A673 (cell line): ENCODE measurements around the gene SLFN5. TPM values are rescaled to one million over a fixed set of nuclear protein-coding genes. Genes with fewer than 3 reads are reported as not detected.

Experiments
- BruUV-seq: library from RNA; stranded (reverse); fragments of 400-500 nt; replicated peaks from 2 replicates; lab custom pipeline; 2021; lab: Mats Ljungman, UMichigan
- CTCF ChIA-PET: fragments of 300-600 bp; sonication (Branson Sonifier 250); formaldehyde crosslinking; loops from one replicate; lab custom pipeline; 2022; ENCODE audit warnings: antibody characterized with exemption; lab: Charles Lee
- POLR2A ChIA-PET: fragments of 300-600 bp; sonication (Branson Sonifier 250); formaldehyde crosslinking; loops from one replicate; lab custom pipeline; 2022; ENCODE audit warnings: antibody characterized with exemption; ENCODE audit not compliant: low non-redundant PET; lab: Charles Lee
- DNase-seq: peaks from one replicate; pipeline ENCODE4 v3.0.0-alpha.2; 2015; ENCODE audit warnings: low spot score
- H3K27ac ChIP-seq: fragments of 200-600 bp; sonication (generic); 2 replicates; pipeline ENCODE4 v1.5.1; 2016; ENCODE audit warnings: mixed run types, low read depth, mild to moderate bottlenecking, mixed read lengths, antibody characterized with exemption, low read length; ENCODE audit not compliant: poor library complexity, severe bottlenecking
- H3K27me3 ChIP-seq: fragments of 200-600 bp; sonication (generic); replicated peaks from 2 replicates; pipeline ENCODE4 v1.6.1; 2017; ENCODE audit warnings: mixed run types, low read depth, mild to moderate bottlenecking, mixed read lengths, antibody characterized with exemption, low read length; ENCODE audit not compliant: insufficient read depth, poor library complexity
- H3K36me3 ChIP-seq: fragments of 200-600 bp; sonication (generic); 2 replicates; pipeline ENCODE4 v1.6.1; 2016; ENCODE audit warnings: mixed run types, mild to moderate bottlenecking, mixed read lengths, antibody characterized with exemption, low read length; ENCODE audit not compliant: insufficient read depth, poor library complexity, severe bottlenecking
- H3K4me1 ChIP-seq: fragments of 200-600 bp; sonication (generic); 2 replicates; pipeline ENCODE4 v1.6.1; 2017; ENCODE audit warnings: mixed run types, mild to moderate bottlenecking, mixed read lengths, antibody characterized with exemption, low read length; ENCODE audit not compliant: insufficient read depth, poor library complexity, severe bottlenecking
- H3K4me3 ChIP-seq: fragments of 200-600 bp; sonication (generic); 2 replicates; pipeline ENCODE4 v1.5.1; 2016; ENCODE audit warnings: low read depth, mixed run types, mild to moderate bottlenecking, mixed read lengths, low read length; ENCODE audit not compliant: poor library complexity, severe bottlenecking
- H3K9me3 ChIP-seq: fragments of 200-600 bp; sonication (generic); 2 replicates; pipeline ENCODE4 v1.6.1; 2016; ENCODE audit warnings: mixed run types, low read depth, mild to moderate bottlenecking, mixed read lengths, antibody characterized with exemption, low read length; ENCODE audit not compliant: poor library complexity, severe bottlenecking
- EZH2 ChIP-seq: fragments of 200-600 bp; sonication (generic); IDR thresholded peaks from 2 replicates; pipeline ENCODE4 v1.6.1; 2017; ENCODE audit warnings: borderline replicate concordance, low read depth, mild to moderate bottlenecking, mixed read lengths, antibody characterized with exemption, low read length; ENCODE audit not compliant: poor library complexity, severe bottlenecking
- intact Hi-C: fragments of 100-400 bp; cut with micrococcal nuclease; formaldehyde crosslinking; loops from one replicate; pipeline ENCODE4 v1.10.0; 2022; ENCODE audit not compliant: unreplicated experiment
- total RNA-seq: library from RNA; stranded (reverse); gene quantifications from 2 replicates; pipeline ENCODE4 v1.2.3, GENCODE V29; 2021
- TF ChIP-seq, protein P1 (sequence below): fragments of 300-800, 200-600 bp; sonication (generic); conservative IDR thresholded peaks from 2 replicates; pipeline ENCODE4 v1.5.1; 2017; ENCODE audit warnings: low read depth, mild to moderate bottlenecking, antibody characterized with exemption, low read length, moderate library complexity, mixed read lengths

SLFN5 gene
- total RNA-seq, 1 experiment from 2014 or later = 5.2 TPM

DNA sequence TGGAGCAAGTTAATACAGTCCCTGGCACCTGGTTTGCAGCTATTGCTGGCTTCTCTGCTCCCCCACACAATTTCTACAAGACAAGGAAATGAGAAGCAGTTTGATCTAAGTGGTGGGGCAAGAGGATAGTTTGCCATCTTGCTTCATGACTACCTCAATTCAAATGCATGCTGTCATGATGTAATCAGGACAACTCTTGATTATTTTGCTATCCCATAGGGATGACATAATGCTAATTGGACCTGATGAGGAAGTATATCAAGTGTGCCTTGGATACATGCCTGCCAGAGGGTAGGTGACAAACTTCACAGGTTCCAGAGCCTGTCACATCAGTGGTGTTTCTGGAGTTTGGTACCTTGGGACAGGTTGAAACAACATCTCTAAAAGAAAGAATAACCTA is 40.9 kb downstream of the SLFN5 start:
- H3K27me3 ChIP-seq = no peaks in the 10 kb centered on the region
- no peak for TF ChIP-seq EZH2
- TF ChIP-seq, protein P1, sequence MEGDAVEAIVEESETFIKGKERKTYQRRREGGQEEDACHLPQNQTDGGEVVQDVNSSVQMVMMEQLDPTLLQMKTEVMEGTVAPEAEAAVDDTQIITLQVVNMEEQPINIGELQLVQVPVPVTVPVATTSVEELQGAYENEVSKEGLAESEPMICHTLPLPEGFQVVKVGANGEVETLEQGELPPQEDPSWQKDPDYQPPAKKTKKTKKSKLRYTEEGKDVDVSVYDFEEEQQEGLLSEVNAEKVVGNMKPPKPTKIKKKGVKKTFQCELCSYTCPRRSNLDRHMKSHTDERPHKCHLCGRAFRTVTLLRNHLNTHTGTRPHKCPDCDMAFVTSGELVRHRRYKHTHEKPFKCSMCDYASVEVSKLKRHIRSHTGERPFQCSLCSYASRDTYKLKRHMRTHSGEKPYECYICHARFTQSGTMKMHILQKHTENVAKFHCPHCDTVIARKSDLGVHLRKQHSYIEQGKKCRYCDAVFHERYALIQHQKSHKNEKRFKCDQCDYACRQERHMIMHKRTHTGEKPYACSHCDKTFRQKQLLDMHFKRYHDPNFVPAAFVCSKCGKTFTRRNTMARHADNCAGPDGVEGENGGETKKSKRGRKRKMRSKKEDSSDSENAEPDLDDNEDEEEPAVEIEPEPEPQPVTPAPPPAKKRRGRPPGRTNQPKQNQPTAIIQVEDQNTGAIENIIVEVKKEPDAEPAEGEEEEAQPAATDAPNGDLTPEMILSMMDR = no peak
- H3K9me3 ChIP-seq = no peaks in the 10 kb centered on the region
- ChIA-PET POLR2A (no interaction called here), CTCF (no interaction called here)
- no peak for DNase-seq
- H3K4me3 ChIP-seq = no peak overlapping the region
- no peak overlapping the region for H3K27ac ChIP-seq
- H3K36me3 ChIP-seq = no peaks in the 10 kb centered on the region
- H3K4me1 ChIP-seq = no peaks in the 10 kb centered on the region
- no TSS peak for BruUV-seq
- intact Hi-C loops = no loop called here

DNA sequence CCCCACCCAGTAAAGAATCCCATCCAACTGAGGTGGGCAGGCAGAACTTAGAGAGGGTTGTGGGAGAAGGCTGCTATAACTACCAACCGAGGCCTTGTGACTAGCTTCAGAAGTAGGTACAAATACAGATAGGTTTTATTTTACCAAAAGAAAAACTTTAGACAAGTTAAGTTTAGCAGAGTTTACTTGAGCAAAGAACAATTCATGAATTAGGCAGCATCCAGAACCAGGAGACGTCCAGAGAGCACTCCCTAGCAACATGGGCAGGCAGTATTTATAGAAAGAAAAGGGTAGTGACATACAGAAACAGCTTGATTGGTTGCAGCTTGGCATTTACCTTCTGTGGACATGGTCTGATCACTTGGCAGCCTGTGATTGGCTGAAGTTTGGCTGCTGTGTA is 42.1 kb downstream of the SLFN5 start:
- no peaks in the 10 kb centered on the region for H3K27me3 ChIP-seq
- ChIA-PET POLR2A (no interaction called here), CTCF (no interaction called here)
- no peaks in the 10 kb centered on the region for H3K9me3 ChIP-seq
- H3K36me3 ChIP-seq = no peaks in the 10 kb centered on the region
- BruUV-seq = no TSS peak
- no peak overlapping the region for H3K4me3 ChIP-seq
- no peak overlapping the region for H3K27ac ChIP-seq
- intact Hi-C loops = no loop called here
- TF ChIP-seq, protein P1 = no peak
- TF ChIP-seq EZH2 = no peak
- H3K4me1 ChIP-seq = no peaks in the 10 kb centered on the region
- no peak for DNase-seq

DNA sequence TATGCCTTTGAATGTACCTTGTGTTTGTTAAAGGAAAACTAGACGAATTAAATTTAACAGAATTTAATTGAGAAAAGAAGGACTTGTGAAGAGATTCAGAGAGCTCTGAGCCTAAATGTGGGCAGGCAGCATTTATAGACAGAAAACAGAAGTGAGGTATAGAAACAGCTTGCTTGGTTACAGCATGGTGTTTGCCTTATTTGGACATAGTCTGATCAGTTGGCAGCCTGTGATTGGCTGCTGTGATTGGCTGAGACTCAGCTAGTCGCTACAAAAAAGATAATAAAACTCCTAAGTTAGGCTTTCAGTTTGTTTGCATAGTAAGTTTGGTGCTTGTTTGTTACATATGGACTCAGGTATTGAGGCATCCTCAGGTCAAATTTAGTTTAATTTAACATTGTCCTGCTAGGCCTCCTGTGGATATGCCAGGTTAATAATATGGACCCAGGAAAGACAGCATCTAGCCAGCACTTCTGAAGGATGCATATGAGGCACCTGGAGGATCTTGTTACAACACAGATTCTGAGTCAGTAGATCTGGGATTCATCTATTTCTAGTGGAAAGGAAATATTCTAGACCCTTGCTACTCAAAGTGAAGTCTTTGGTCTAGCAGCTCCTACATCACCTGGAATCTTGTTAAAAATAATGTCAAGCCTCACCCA is 43.4 kb downstream of the SLFN5 start:
- no TSS peak for BruUV-seq

More for the DNA sequence above, 43.4 kb downstream of the SLFN5 start:
- TF ChIP-seq, protein P1 = no peak
- TF ChIP-seq EZH2 = no peak
- no peaks in the 10 kb centered on the region for H3K4me1 ChIP-seq
- ChIA-PET CTCF (no interaction called here), POLR2A (no interaction called here)
- no peak overlapping the region for H3K27ac ChIP-seq
- H3K4me3 ChIP-seq = no peak overlapping the region
- no peaks in the 10 kb centered on the region for H3K9me3 ChIP-seq
- no peaks in the 10 kb centered on the region for H3K36me3 ChIP-seq
- DNase-seq = no peak
- H3K27me3 ChIP-seq = no peaks in the 10 kb centered on the region
- intact Hi-C loops = no loop called here
